Fibroblast of the conjunctiva (primary cell): ENCODE data around the gene ANKRD31.

Experiments
- DNase-seq: peaks from one replicate; pipeline ENCODE4 v3.0.0-alpha.2; 2010; ENCODE audit warnings: low read depth

The ANKRD31 gene

GRCh38 chr5:75057561-75057960 is 179.1 kb downstream of the ANKRD31 start:
- DNase-seq, result no peak

GRCh38 chr5:75055727-75056144 is 180.9 kb downstream of the ANKRD31 start:
- no peak for DNase-seq

- no peak for DNase-seq
These were observed 182.3 kb downstream of the ANKRD31 start for GRCh38 chr5:75054134-75054930.

GRCh38 chr5:75053304-75054133 is 183.2 kb downstream of the ANKRD31 start:
- no peak for DNase-seq

DNA sequence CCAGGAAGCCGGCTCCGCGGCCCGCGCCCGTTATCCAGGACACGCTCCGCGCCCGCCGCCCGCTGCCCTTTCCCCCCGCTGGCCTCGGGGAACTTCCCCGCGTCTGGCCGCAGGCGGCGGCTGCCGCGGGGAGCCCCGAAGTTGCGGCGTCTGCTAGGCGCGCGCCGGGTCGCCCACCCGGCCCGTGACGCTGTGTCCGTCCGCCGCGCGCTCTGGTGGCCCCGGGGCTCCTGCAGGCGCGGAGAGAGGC is 183.7 kb downstream of the ANKRD31 start:
- DNase-seq, result no peak

DNA sequence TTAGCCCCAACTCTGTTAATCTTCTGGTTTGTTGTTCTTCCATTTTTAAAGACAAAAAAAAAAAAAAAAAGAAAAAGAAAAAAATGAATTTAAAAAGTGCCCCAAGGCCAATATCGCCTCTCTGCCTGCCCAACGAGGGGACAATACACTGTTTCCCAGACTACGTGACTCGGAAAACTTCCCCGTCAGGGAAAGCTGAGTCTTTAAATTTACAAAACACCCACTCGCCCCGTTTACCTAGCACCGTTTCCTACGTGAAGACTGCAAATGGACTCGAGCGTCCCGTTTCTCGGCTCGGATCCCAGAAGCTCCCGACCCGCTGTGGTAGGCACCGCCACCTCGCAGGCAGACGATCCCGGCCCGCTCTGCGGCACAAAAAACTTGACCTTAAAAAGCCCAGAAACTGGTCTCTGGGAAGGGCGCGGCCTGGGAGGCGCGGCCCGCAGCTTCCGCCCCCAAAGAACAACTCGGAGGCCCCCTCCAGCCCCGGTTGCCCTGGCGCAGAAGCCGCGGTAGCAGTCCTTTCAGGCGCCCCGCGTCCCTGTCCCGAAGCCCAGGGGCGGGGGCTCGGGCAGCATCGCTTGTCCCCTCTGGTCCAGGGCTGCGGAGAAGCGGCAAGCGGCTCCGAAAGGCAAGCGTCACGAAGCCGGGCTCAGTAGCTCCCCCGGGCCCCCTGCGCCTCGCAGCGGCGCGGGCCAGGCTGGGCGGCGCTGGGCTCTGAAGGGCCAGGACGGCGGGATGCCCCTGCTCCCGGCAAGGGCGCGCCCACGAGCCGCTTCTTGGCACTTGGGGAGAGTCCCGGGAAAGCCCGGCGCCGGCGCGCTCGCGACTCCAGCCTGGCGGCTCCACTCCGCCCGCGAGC is 184.3 kb downstream of the ANKRD31 start, which contains the start of gene GCNT4:
GCNT4 (minus strand) TSS at position 367 of the 862 bp plus-strand sequence. CDS start 22,521 bp downstream, outside the sequence.
- DNase-seq, result no peak

GRCh38 chr5:75051217-75051751 is 185.4 kb downstream of the ANKRD31 start:
- no peak for DNase-seq

- DNase-seq, result no peak
These were observed 186.3 kb downstream of the ANKRD31 start for GRCh38 chr5:75050415-75050814.

DNA sequence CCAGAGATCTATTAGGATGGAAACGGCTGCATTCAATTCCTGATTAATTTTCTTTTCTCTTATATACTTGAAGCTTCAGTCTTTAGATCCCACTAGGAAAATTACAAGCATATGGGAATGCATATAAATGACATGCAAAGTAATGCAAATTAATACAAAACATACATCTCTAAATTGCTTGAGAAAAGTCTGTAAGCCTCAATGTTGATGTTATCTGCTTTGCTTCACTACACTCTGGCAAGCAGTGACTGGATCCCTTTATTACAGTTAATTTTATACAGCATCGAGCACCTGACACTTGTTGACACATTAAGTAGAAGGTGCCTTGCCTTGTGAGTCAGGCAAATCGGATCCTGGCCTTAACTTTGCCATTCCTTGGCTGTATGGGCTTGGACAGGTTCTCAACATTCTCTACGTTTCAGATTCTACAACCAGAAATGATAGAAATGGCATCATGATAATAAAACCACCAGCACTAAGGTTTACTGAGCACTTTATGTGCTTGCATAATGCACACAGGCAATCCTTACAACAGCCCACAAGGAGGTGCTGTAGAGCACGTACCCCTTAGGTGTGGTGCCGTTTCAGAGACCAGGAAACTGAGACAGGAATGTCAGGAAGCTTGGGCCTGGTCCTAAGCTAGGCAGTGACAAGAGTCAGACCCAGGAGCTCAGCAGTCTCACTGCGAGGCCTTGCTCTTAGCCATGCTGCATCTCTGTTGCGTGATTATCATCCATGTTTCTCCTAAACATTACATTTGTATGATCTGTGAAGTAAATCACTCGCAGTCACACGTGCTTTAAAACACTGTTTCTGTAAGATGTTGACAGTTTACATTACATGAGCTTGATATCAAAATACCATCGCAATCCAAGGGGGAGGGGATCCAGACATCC is 187.0 kb downstream of the ANKRD31 start:
- no peak for DNase-seq

DNA sequence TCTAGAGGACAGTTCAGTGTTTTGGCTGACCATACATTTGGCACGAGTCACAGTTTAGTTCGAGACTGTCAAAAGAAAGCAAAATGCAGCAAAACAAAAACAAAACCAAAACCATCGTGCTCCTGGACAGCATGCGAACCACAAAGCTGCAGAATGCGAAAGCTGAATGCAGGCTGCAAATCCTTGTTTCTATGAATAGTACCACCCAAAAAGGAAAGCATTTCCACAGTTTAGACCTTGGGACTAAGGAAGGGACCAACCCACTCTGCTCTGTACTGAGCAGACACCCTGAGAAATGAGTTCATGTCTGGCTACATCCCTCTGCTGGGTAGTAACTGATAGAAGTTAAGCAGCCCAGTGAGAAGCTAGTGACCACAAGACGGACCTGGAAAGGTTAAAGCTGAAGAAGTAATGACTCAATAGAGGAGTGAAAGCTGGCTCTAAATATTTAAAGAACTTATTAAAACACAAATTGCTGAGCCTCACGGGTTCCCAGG is 188.2 kb downstream of the ANKRD31 start:
- DNase-seq, result no peak

DNA sequence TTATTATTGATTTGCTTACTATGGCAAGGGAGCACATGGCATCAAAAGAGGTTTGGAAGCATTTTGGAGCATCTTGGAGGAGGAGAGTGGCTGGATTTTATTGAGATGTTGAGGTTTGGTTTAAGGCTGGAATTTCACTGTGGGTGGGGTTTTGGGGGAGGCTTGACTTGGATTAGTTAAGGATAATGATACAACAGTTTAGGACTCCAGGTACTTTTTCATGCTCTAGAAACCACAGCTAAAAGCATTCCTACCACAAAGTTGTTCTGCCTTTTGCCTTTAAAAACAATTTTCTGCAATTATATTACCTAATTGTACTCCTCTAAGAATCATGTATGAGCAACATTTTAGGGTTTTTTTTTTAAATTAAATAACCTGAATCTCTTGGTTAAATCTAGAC is 189.3 kb downstream of the ANKRD31 start:
- DNase-seq, result no peak

DNA sequence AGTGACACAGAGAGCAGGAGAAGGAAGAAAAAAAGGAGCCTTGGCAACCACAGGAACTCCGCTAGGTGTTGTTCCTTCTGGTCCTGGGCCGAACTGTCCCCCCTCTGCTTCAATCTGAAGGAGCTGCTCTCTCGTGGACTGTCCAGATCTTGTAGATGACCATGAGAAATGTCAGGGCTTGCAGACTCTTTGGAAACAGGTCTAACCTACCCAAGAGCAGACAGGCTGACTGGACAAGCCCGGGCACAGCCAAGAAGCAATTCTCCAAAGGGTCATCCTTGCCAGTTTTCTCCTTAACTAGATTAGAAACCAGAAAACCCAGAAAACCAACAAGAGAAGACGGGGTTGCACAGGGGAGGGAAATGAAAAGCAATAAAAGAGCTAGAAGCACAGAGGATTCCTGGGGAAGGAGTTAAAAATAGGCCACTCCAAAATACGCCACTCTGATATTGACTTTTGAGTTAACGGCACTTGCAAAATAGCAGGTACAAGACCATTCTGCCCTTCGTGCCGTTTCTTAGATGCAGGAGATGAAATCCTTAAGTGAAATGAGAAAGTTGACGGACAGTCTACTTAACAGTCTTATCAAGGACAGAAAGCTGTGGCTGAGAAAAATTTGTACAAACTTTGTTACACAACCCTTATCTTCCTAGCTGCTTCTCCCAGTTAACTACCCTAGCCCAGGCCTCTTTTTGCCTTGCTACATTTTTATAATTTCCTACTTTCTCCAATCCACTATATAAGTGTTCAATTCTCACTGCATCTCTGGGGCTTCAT is 190.1 kb downstream of the ANKRD31 start:
- DNase-seq, result no peak

DNA sequence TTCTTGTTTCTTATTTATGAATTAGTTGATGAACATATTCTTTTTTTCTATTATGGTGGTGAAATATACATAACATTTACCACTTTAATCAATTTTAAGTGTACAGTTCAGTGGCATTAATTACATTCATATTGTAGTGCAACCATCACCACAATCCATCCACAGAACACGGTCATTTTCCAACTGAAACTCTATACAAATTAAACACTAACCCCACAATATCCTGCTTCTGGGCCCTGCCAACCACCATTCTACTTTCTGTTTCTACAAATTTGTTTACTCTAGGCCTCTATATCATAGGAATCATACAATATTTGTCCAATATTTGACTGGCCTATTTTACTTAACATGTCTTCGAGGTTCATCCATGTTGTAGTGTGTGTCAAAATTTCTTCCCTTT is 191.6 kb downstream of the ANKRD31 start:
- no peak for DNase-seq

GRCh38 chr5:75044406-75044805 is 192.3 kb downstream of the ANKRD31 start:
- no peak for DNase-seq

DNA sequence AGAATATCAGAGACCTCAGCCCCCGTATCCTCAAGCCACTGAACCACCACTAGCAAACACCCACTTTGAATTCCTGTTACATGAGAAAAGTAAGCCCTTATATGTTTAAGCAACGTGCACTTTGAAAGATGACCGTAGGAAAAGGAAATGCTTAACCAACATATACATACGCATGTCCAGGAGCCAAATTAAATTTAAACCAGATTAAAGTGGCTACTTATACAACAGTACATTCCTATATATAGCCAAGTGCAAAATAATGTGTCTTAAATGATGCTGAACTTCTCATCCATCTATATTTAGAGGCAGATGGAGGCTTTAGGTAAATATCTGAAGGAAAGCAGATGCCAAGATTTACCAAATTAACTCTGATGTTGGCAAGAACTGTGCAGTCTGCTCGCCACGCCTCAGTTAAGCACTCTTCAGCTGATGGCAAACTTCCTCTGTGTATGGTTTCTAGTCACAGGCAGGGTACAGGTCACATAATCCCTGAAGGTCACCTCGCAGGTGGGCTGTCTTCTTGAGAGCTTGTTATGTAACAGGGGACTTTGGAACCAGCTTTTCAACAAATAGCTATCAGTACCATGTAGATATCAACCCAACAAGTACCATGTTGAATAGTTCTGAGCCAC is 192.9 kb downstream of the ANKRD31 start:
- no peak for DNase-seq

DNA sequence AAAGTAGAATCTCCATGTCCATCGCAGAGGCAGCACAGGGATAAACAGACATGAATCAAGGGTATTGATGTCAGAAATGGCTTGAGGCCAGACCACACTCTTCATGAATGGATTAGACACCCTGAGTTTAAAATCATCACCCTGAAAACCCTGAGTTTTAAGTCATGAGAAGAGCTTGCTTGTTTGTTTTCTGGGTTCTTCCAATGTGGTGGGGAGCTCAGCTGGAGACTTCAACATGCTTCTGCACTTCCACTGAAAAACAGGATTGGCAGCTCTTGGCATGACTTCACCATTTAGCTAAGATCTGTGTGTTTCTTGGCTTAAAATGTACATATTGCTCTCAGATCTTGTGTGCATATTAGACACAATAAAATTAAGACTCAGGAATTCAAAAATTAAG is 194.2 kb downstream of the ANKRD31 start:
- no peak for DNase-seq

DNA sequence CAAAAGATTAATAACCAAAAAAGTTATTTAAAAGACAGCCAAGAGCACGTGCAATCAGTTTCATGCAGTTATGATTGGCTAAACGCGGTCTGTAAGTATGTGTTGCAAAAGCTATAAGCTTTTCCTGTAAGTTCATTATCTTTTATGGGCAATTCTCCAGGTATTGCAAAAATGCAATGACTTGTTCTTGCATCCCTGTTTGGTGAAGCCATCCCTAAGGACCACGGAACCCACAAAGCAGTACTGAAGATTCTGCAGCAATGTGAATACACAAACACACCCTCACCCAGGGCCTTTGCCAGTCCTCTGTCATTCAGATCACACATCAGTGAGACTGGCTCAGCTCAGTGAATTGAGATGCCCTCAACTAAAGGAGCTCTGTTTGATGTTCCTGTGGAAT is 195.7 kb downstream of the ANKRD31 start:
- DNase-seq, result no peak

DNA sequence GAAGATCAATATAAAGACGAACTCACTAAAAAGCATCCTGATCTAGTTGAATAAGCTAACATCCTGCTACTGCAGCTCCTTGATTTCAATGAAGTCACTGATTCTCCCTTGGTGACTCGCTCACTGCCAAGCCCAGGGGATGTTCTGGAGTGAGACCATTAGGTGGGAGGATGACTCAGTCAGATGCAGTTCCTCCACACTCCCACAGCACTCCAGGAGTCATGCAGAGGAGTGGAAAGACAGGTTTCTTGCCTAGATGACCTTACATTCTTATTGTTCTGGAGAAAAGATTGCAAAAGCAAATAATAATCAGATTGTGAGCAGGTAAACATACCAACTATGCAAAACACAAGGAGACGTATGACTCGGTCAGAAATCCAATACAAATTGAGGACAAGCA is 199.6 kb downstream of the ANKRD31 start:
- DNase-seq, result no peak

GRCh38 chr5:75034137-75034739 is 202.4 kb downstream of the ANKRD31 start:
- DNase-seq, result no peak
